GM23338 (cell line): ENCODE measurements around the gene MLEC.

Experiments
- EZH2phosphoT487 ChIP-seq: fragments of 200-600 bp; sonication (generic); IDR thresholded peaks from one replicate; pipeline ENCODE4 v1.8.1; 2018; ENCODE audit warnings: antibody characterized with exemption; ENCODE audit not compliant: unreplicated experiment
- POLR2AphosphoS5 ChIP-seq: IDR thresholded peaks from 2 replicates; pipeline ENCODE4 v1.6.1; 2016; ENCODE audit warnings: antibody characterized with exemption, low read depth
- ZNF331 ChIP-seq: fragments of 250-450 bp; sonication (Bioruptor Pico); IDR thresholded peaks from 2 replicates; pipeline ENCODE4 v1.5.0; 2020; ENCODE audit warnings: low read depth, mild to moderate bottlenecking, moderate library complexity
- TF ChIP-seq, protein P1 (sequence below), 2 experiments: fragments of 200-600 bp in 1 of 2; sonication (generic) in 1 of 2; conservative IDR thresholded peaks; 2 replicates each; pipeline versions ENCODE4 v1.5.1 to v1.6.1; 2016 to 2017; ENCODE audit warnings: antibody characterized with exemption in 2 of 2, low read depth in 2 of 2, mild to moderate bottlenecking in 2 of 2, moderate library complexity in 1 of 2

DNA sequence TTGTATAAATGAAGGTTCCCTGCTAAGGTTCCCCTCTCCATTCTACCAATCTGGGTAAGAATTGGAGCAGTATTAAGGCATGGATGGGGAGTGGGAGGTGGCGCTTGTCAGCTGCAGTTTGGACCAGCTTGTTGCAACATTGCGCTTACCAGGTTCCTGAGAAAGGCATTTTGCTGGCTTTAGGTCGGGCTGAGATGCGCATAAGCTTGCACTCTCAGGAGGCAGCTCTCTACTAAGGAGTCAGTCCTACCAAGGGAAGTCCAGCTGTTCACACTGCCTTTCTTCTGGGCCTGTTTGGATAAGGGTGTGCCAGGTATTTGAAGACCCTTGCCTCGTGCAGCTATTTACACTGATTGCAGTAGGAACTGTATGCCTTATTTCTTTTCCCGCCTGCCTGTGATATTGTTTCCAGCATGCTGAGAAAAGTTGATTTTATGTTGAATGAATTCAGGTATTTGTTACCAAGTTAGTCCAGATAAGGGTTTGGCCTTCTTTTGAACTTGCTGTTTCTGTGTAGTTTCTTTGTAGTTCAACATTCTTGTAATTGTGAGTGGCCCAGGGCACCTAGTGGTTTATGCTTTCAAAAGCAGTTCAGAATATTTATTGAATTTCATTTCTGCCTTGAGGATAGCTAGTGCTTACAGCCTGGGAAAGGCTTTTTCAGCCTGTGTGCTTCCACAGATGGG, 2.6 kb downstream of the MLEC start:
- TF ChIP-seq EZH2phosphoT487 (no peak), ZNF331 (CRISPR knock-in tag) (no peak), POLR2AphosphoS5 (no peak)
- TF ChIP-seq, protein P1, sequence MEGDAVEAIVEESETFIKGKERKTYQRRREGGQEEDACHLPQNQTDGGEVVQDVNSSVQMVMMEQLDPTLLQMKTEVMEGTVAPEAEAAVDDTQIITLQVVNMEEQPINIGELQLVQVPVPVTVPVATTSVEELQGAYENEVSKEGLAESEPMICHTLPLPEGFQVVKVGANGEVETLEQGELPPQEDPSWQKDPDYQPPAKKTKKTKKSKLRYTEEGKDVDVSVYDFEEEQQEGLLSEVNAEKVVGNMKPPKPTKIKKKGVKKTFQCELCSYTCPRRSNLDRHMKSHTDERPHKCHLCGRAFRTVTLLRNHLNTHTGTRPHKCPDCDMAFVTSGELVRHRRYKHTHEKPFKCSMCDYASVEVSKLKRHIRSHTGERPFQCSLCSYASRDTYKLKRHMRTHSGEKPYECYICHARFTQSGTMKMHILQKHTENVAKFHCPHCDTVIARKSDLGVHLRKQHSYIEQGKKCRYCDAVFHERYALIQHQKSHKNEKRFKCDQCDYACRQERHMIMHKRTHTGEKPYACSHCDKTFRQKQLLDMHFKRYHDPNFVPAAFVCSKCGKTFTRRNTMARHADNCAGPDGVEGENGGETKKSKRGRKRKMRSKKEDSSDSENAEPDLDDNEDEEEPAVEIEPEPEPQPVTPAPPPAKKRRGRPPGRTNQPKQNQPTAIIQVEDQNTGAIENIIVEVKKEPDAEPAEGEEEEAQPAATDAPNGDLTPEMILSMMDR (conservative IDR thresholded peaks at IDR 0.05; ENCODE audit: low read depth in 2 of 2), result no peak
